ENCODE data around the gene RHOA.

The RHOA gene

GRCh38 chr3:49411968-49412631 is at the start of gene RHOA, which contains the start of gene TCTA:
TSS of gene RHOA (minus strand) at chr3:49411976. CDS start at chr3:49375589, 36,387 bp downstream.
TSS of gene TCTA (plus strand) at chr3:49412423. CDS start at chr3:49412427, 4 bp downstream.
- peak; percentile 99 for DNase-seq

DNA sequence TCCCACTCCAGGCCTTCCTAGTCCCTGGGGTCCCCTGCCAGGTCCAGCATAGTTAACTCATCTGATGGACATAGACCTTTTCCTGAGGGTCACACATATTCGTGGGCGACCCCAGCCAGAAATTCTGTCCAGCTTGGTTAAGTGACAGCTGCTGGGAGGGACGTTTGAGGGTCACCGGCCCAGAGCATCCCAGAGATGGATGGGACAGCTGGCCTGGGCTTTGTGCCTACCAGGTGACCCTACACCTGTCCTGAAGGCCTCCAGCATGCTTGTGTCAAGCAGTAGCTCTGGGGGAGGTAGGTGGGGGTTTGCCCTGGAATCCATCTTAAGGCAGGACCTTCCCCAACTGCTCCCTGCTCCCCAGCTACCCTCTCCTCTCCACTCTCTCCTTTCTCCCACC is 49.2 kb upstream of the RHOA start:
- DNase-seq: no peak

DNA sequence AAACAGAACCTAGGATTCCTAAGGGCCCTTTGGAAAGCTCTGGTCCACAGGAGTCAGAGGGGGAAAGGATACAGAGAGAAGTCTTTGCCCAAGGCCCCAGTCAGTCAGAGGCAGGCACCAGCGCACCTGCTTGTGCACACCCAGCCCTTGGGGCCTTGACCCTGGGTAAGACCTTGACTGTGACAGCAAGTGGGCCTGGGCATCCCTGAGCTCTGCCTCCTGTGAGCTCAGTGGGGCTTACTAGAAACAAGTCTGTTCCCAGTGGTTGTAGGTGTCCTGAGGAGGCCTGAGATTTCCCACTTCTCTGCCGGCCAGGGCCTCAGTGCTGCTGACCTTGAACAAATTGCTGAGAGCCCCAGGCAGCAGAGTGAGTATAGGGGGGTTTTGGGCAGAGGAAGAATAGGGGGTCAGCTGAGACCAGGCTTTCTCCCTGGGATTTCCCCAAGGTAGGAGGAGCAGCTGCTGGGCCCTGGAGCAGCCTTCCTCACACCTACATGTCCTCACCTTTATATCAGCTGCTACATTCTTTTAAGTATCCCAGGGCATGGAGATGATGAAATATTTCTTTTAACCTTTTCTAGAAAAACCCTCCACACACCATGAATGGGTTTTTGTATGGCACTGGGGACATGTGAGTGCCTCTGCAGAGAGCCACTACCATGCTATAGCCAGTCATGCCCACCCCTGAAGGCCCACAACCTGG is 48.6 kb upstream of the RHOA start:
- DNase-seq: no peak

DNA sequence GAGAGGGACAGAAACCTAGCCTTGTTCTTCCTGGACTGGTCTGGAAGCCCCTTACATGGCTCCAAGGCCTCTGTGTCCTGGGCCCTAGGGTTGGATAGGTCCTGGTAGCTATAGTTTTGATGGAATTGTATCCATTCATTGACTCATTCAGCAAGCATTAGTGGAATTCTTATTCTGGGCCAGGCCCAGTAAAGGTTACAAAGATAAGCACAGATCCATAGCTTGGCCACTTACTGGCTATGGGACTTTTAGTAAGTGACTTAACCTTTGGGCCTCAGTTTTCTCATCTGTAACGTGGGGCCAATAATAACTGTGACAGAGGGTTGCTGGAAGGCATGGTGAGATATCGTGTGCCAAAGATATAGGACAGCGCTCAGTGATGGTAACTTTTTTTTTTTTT is 44.7 kb upstream of the RHOA start:
- no peak for DNase-seq

DNA sequence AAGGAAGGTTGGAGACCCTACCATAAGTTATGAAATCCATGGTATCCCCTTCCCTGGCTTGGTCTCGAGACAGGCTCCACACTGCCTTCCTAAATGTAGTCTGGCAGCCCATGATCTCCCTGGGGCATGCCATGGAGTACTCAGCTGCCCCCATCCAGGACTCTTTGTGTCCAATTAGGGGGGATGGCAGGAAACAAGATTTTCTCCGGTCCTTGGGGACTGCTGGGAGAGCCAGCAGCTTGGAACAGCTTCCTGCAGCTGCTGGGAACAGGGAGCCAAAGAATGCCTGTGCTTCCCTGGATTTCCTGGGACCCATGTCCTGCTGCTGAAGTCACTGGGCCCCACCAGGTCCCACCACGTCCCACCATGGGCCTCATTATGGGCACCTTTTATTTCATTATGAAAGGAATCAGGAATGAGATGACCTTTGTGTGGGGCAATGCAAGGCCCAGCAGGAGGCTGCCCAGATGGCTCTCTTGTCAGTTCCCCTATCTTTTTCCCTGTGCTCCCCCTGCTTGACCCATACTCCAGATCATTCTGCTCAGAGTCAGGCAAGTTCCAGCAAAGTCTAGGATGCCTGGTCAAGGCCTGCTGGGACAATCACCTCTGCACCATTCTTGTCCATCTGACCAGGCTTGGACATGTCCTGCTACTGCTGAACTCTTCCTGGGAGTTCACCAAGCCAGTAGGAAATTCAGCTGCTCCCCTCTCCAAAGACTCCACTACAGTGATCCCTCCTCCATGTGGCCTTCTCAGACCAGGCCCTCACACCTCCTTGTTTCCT is 43.3 kb upstream of the RHOA start:
- no peak for DNase-seq

DNA sequence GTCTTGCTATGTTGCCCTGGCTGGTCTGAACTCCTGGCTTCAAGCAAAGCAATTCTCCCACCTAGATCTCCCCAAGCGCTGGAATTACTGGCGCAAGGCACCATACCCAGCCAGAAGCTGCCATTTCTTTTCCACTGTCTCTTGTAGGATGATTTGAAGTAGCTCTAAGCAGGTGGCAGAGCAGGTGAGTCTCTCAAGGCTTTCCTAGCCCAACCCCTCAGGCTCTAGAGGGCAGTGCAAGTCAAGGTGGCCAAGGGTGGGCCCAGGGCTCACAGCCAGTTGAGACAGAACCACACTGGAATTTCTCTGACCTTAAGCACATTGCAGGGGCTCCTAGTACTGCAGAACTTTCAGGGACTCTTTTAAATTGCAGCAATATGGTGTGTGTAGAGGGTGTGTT is 42.7 kb upstream of the RHOA start:
- DNase-seq: no peak

GRCh38 chr3:49453621-49454020 is 41.8 kb upstream of the RHOA start:
- no peak for DNase-seq

DNA sequence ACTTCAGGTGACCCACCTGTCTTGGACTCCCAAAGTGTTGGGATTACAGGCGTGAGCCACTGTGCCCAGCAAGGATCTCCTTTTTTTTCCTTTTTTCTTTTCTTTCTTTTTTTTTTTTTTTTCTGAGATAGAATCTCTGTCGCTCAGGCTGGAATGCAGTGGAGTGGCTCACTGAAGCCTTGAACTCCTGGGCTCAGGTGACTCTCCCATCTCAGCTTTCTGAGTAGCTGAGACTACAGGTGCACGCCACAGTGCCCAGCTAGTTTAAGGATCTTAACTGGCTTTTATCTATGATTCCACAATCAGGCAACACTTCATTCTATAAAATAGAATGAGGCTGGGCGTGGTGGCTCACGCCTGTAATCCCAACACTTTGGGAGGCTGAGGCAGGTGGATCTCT is 33.6 kb upstream of the RHOA start:
- no peak for DNase-seq

GRCh38 chr3:49434731-49435130 is 23.0 kb upstream of the RHOA start:
- DNase-seq: no peak

DNA sequence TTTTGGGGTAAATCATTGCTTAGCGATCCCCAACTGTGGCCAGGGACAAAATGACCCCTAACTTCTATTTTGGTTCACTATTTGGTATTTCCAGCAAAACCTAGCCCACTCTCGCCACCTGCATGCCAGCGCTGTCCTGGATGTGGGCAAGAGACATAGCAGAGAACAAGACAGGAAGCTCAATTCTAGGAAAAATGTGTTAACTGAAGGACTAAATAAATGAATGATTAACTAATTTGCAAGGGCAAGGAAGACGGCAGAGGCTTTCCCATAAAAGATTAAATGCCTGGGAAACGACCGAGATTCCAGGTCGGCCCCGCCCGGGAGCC is 16.9 kb upstream of the RHOA start:
- DNase-seq: no peak

DNA sequence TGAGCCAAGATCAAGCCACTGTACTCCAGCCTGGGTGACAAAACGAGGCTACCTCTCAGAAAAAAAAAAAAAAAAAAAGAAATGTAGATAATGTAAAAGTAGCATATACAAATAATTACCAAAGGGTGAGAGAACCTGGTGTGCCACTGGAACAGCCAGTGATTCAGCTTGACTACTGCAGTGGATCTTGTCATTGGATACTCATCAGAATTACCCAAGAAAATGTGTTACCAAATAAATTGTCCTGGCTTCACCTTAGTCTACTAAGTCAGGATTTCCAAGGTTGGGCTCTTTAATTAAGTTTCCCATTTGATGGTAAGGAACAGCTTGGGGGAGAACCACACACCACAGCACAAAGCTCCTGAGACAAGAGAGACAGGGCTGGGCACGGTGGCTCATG is 15.8 kb upstream of the RHOA start:
- no peak for DNase-seq

- no peak for DNase-seq
Measured at GRCh38 chr3:49424816-49425215, 13.0 kb upstream of the RHOA start.

- DNase-seq: no peak
Measured at GRCh38 chr3:49422379-49423248, 10.8 kb upstream of the RHOA start, which contains the start of gene AMT. TSS of gene AMT (minus strand) at chr3:49422473. CDS start at chr3:49422450, 23 bp downstream.

GRCh38 chr3:49421890-49422378 is 10.2 kb upstream of the RHOA start:
- DNase-seq: peak; percentile 40

DNA sequence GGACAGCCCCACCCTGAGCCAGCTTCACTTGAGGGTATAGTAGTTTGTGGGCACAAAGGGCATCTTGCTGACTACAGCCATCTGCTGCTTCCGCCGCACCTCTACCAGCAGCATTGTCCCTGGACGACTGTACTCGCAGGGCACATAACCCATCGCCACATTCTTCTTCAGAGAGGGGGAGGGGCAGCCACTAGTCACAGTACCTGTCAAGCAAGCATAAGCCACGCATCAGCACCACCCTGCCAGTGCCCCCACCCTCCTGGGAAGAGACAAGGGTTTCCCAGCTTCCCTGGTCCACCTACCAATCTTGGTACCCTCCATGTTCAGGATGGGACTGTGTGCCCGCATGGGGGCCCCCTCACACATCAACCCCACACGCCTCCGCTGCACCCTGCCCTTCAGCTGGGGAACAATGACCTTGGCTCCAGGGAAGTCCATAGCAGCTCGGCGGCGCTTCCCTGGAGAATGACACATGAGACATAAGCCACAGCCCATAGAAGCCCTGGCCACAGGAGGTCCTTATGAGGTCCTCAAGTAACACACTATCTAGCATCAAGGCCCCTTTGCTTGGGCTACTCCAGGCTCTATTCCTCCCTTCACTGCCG is 5.8 kb upstream of the RHOA start:
- no peak for DNase-seq

- DNase-seq: no peak
Measured at GRCh38 chr3:49416867-49417266, 5.1 kb upstream of the RHOA start.

DNA sequence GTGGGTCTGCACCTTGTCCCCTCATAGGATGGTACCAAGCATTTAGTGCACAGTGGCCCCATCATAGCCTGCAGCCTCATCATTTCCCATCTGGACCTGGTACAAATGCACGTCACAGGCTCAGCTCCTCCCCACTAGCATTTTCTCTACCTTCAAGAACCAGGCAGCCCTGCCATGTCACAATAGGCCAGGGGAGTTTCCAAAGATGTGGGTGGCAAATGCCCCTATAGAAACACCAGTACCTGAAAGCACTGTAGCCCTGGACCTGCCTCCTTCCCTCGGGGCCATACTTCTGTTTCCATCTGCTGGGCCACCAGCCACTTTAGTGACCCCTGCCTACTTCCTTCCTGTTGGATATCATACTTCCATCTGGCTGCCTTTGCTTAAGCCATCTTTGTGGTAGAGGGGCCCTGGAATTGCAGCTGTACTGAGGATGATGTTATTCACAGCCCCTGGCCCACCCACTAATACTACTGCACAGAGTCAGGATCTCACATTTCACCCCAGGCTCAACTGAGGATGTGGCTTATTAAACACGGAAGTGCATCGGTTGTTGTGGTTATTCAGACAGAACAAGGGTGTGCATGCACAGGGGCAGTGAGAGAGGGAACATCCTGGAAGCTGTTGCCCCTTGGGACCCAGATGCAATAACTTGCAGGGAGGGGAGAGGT is 4.3 kb upstream of the RHOA start:
- DNase-seq: peak; percentile 74

- DNase-seq: no peak
Measured at GRCh38 chr3:49414753-49415152, 3.0 kb upstream of the RHOA start.

GRCh38 chr3:49413338-49413734 is 1.6 kb upstream of the RHOA start:
- DNase-seq: no peak

DNA sequence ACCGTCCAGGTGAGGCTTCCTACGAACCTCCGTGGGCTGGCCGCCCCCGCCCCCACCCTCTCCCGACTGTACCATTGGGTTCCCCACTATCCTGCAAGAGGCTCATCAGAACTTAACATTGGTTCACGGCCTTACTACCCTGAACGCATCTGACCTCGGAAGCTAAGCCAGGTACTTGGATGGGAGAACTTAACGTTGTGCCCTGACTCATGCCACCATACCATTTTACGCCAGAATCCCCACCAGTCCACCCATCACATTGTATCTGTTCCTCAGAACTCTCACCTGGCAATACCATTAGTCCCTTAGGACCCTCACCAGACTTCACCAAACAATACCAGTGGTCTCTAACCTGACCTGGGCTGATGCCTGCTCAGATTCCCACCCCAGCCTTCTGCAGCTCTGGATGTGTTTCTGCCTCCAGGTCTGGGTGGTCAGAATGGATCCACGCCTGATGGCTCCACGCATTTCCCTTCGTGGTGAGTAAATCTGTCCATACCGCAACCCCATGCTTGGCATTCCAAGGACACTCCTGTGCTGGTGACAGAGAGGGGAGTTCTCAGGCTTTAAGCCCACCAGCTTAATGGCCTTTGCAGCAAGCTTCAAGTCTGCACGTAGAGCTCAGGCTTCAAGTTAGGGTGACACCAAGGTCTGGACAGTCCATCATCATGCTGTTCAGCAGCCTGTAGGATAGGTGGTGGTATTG is 1.0 kb upstream of the RHOA start:
- DNase-seq: no peak

- DNase-seq: peak; percentile 64
Measured at GRCh38 chr3:49411535-49411967, 225 bp downstream of the RHOA start.

Data from activated CD4-positive, alpha-beta T cell treated with anti-CD3 and anti-CD28 coated beads for 48 hours (primary cell).